Adrenal gland (tissue), 12 donors: ENCODE measurements around the gene RNASE1. TPM values are rescaled to one million over a fixed set of nuclear protein-coding genes. Genes with fewer than 3 reads are reported as not detected.
"Not testable (repeated sequence)": the region's sequence is repeated elsewhere in the genome, so short reads cannot be mapped to it uniquely, and the experiment has no call there.

ENCODE experiments used
- DNase-seq, 7 donors: peaks; one replicate each; pipeline ENCODE4 v3.0.0-alpha.2; 2019 to 2020
- H3K27ac ChIP-seq, 5 donors: fragments of 200-600 bp; sonication (generic) in 4 of 5; 1 replicate in 3 of 5; 2 replicates in 2 of 5; pipeline versions ENCODE4 v1.5.1 to v1.8.0; 2016 to 2020; ENCODE audit warnings: mild to moderate bottlenecking in 1 of 5
- H3K27me3 ChIP-seq: fragments of 200-600 bp; 2 replicates; pipeline ENCODE4 v1.8.0; 2021
- H3K36me3 ChIP-seq, 2 donors: fragments of 200-600 bp; replicated peaks in 1 of 2; 1 replicate in 1 of 2; 2 replicates in 1 of 2; pipeline versions ENCODE4 v1.5.1 to v1.8.0; 2018 to 2022
- H3K4me1 ChIP-seq, 2 donors: fragments of 200-600 bp; replicated peaks in 1 of 2; 1 replicate in 1 of 2; 2 replicates in 1 of 2; pipeline versions ENCODE4 v1.5.1 to v1.8.0; 2018 to 2021
- H3K4me3 ChIP-seq, 4 donors: fragments of 200-600 bp; sonication (generic) in 3 of 4; one replicate each; pipeline ENCODE4 v1.5.1; 2016 to 2018
- H3K9me3 ChIP-seq, 3 donors: fragments of 200-600 bp; sonication (generic) in 1 of 3; replicated peaks in 1 of 3; 1 replicate in 2 of 3; 2 replicates in 1 of 3; pipeline versions ENCODE4 v1.5.1 to v1.8.0; 2016 to 2021
- POLR2A ChIP-seq, 2 donors: fragments of 450-650 bp; IDR thresholded peaks; one replicate each; pipeline ENCODE4 v1.6.1; 2017; ENCODE audit warnings: antibody characterized with exemption in 2 of 2, mild to moderate bottlenecking in 2 of 2, moderate library complexity in 1 of 2
- WGBS, 4 donors: extraction: QIAGEN DNeasy Blood & Tissue Kit in 2 of 4; methylation state at CpG; one replicate each; pipeline versions ENCODE4 v1.1.5 to v1.1.7; 2013 to 2017; 5-methylcytosine and 5-hydroxymethylcytosine counted together
- intact Hi-C, 2 donors: fragments of 100-400 bp; cut with DNase I; formaldehyde crosslinking; loops; one replicate each; pipeline versions ENCODE4 v1.14.1 to v1.15.0; 2022 to 2023
- polyA plus RNA-seq, 3 donors: library from polyadenylated mRNA; stranded (reverse); fragments of 200-250 nt in 2 of 3; fragments of 350-450 nt in 1 of 3; fragmentation: Illumina TruSeq in 1 of 3; extraction: RNeasy Lipid Tissue Mini Kit (QIAGEN cat#74804) in 1 of 3; gene quantifications; one replicate each; pipeline ENCODE4 v1.2.3, GENCODE V29; 2013 to 2014
- total RNA-seq, 9 donors: library from RNA; depleted of rRNA in 4 of 9; stranded (reverse); fragments of >200 nt in 4 of 9; fragments of 120-200 nt in 1 of 9; fragmentation: NEBNext Ultra II Directional in 1 of 9; extraction: Animal tissue kit (Norgen Biotek cat#: 25700) in 1 of 9; gene quantifications; one replicate each; pipeline versions ENCODE4 v1.1.0 to v1.2.4, GENCODE V29; 2013 to 2023
- TF ChIP-seq, protein P1 (sequence below), 6 experiments: fragments of 450-650 bp in 4 of 6; fragments of 200-600 bp in 2 of 6; sonication (generic) in 1 of 6; IDR thresholded peaks; 1 replicate in 5 of 6; 2 replicates in 1 of 6; pipeline versions ENCODE4 v1.5.1 to v1.8.0; 2016 to 2021; ENCODE audit warnings: antibody characterized with exemption in 6 of 6, mild to moderate bottlenecking in 2 of 6, moderate library complexity in 1 of 6
- donor health status: healthy with polysubstance abuse.
- donor health status: Bipolar disorder and iron deficiency.
- donor health status: DM: yes; HTN: yes; CAD: no.
- donor health status: DM: no; HTN: no; CAD: no.
- donor health status: DM: no; HTN: no; CAD: no.
- donor health status: DM: yes; HTN: yes; CAD: no.

RNASE1 gene
- total and polyA plus RNA-seq, 12 donors: 103 to 2,068 (median 529) TPM

DNA sequence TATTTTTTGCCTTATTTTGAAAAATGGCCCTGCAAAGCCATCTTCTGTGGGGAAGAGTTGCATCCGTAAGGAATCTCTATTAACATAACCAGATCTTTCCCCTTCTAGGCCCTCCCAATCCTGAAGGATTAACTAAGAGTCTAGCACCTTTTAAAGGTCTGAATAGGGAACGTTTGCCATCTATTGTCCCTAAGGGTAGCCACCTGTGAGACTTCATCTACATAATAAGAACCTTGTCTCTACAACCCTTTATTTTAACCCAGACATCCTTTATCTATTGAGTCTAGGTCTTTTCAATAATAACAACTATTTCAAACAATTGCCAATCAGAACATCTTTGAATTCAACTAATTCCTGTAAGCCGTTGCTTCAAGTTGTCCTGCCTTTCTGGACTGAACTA is 30.0 kb downstream of the RNASE1 start:
- Histone ChIP-seq H3K27ac (no peak overlapping the region), H3K36me3 (no peaks in the 10 kb centered on the region), H3K4me1 (no peaks in the 10 kb centered on the region), H3K4me3 (no peak overlapping the region), H3K9me3 (no peaks in the 10 kb centered on the region), H3K27me3 (no peaks in the 10 kb centered on the region)
- 67 to 72% (median 69%) methylated on average over 3 of the region's 3 CpGs for WGBS, 4 donors
- intact Hi-C loops: no loop called here
- DNase-seq: no peak
- TF ChIP-seq, protein P1, sequence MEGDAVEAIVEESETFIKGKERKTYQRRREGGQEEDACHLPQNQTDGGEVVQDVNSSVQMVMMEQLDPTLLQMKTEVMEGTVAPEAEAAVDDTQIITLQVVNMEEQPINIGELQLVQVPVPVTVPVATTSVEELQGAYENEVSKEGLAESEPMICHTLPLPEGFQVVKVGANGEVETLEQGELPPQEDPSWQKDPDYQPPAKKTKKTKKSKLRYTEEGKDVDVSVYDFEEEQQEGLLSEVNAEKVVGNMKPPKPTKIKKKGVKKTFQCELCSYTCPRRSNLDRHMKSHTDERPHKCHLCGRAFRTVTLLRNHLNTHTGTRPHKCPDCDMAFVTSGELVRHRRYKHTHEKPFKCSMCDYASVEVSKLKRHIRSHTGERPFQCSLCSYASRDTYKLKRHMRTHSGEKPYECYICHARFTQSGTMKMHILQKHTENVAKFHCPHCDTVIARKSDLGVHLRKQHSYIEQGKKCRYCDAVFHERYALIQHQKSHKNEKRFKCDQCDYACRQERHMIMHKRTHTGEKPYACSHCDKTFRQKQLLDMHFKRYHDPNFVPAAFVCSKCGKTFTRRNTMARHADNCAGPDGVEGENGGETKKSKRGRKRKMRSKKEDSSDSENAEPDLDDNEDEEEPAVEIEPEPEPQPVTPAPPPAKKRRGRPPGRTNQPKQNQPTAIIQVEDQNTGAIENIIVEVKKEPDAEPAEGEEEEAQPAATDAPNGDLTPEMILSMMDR (IDR thresholded peaks at IDR 0.05): no peak
- no peak for TF ChIP-seq POLR2A (IDR thresholded peaks at IDR 0.05)

DNA sequence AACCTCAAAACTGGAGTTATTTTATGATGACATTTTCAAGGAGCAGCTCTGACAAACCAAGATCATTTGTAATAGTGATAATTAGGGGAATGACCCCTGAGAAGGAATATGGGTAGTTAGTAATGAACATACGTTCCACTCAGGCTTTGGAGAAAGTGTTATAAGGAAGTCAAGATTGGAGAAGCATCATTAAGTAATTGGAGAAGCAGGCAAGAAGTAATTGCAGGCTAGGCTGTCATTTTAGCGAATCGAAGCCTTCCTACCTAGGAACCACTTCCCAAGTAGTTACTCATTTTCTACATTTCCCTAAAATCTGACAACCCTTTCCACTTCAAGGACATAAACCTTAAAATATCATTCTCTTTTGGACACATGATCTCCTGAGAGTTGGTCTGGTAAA is 33.2 kb downstream of the RNASE1 start:
- DNase-seq: no peak
- Histone ChIP-seq H3K27me3 (no peaks in the 10 kb centered on the region), H3K4me1 (no peaks in the 10 kb centered on the region), H3K27ac (no peak overlapping the region), H3K36me3 (no peaks in the 10 kb centered on the region), H3K4me3 (no peak overlapping the region), H3K9me3 (no peaks in the 10 kb centered on the region)
- intact Hi-C loops: no loop called here
- TF ChIP-seq, protein P1 (IDR thresholded peaks at IDR 0.05): no peak
- no peak for TF ChIP-seq POLR2A (IDR thresholded peaks at IDR 0.05)
- 57 to 76% (median 65%) methylated on average over 3 of the region's 3 CpGs for WGBS, 4 donors

DNA sequence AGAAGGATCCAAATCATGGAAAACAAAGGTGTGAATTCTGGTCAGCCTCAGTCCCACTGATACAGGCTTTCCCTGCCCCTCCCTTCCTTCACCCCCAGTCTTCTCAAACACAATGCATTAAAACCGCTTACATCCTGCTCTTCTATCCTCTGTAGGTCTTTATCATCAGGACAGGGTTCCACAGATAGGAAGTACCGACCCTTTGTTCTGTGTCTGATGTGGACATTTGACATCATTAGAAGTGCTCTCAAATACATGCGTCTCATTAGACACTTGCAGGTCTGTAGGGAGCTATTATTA is 34.1 kb downstream of the RNASE1 start:
- no peaks in the 10 kb centered on the region for H3K9me3 ChIP-seq
- H3K27me3 ChIP-seq: no peaks in the 10 kb centered on the region
- intact Hi-C loops: no loop called here
- WGBS, 4 donors: 71 to 93% (median 75%) methylated on average over 3 of the region's 3 CpGs
- no peaks in the 10 kb centered on the region for H3K4me1 ChIP-seq
- no peaks in the 10 kb centered on the region for H3K36me3 ChIP-seq
- DNase-seq: no peak
- H3K27ac ChIP-seq: no peak overlapping the region
- TF ChIP-seq, protein P1 (IDR thresholded peaks at IDR 0.05): no peak
- no peak for TF ChIP-seq POLR2A (IDR thresholded peaks at IDR 0.05)
- no peak overlapping the region for H3K4me3 ChIP-seq

DNA sequence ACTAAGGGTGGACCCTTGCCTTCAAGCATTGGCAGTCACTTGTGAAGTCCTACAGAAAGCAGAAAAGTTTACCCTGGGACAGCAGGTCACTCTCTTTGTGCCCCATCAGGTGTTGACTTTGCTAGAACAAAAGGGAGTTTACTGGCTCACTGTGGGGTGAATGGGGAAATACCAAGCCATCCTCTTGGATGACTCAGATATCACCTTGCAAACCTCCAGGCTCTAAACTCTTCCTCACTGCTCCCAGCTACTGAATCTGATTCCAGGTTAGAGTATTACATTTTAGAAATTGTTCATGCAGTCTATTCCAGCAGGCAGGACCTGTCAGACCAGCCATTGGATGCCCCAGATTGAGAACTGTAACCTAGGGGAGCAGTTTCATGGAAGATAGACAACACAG is 41.7 kb downstream of the RNASE1 start:
- Histone ChIP-seq H3K27me3 (no peaks in the 10 kb centered on the region), H3K36me3 (no peaks in the 10 kb centered on the region), H3K9me3 (no peaks in the 10 kb centered on the region), H3K4me1 (no peaks in the 10 kb centered on the region), H3K4me3 (no peak overlapping the region), H3K27ac (no peak overlapping the region)
- TF ChIP-seq, protein P1 (IDR thresholded peaks at IDR 0.05): no peak
- no peak for TF ChIP-seq POLR2A (IDR thresholded peaks at IDR 0.05)
- no peak for DNase-seq
- intact Hi-C loops: no loop called here

DNA sequence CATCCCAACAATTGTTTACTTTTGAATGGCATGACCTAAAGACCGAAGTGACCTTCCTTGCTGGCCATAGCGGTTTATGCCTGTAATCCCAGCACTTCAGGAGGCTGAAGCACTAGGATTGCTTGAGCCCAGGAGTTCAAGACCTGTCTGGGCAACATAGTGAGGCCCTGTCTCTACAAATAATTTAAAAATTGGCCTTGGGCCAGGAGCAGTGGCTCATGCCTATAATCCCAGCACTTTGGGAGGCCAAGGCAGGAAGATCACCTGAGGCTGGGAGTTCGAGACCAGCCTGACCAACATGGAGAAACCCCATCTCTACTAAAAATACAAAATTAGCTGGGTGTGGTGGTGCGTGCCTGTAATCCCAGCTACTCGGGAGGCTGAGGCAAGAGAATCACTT is 43.2 kb downstream of the RNASE1 start:
- intact Hi-C loops, H3K36me3 ChIP-seq, DNase-seq, H3K27me3 ChIP-seq, H3K27ac ChIP-seq, H3K4me1 ChIP-seq, H3K4me3 ChIP-seq, H3K9me3 ChIP-seq: not testable (repeated sequence)
- 88 to 95% (median 91%) methylated on average over 5 of the region's 5 CpGs for WGBS, 4 donors
